Gastroesophageal sphincter (tissue), 4 donors: ENCODE data around the gene CBY3. TPM values are rescaled to one million over a fixed set of nuclear protein-coding genes. Genes with fewer than 3 reads are reported as not detected.
"Not testable (repeated sequence)": the region's sequence is repeated elsewhere in the genome, so short reads cannot be mapped to it uniquely, and the experiment has no call there.

Experiments used
- ATAC-seq: fragments of 150-250 bp; one replicate; pipeline ENCODE4 v1.9.1; 2016; ENCODE audit warnings: mild to moderate bottlenecking, moderate library complexity
- H3K27ac ChIP-seq, 4 donors: fragments of 200-600 bp; sonication (generic) in 3 of 4; 1 replicate in 3 of 4; 2 replicates in 1 of 4; pipeline ENCODE4 v1.5.1; 2016 to 2019
- H3K27me3 ChIP-seq: fragments of 200-600 bp; sonication (generic); one replicate; pipeline ENCODE4 v1.5.1; 2019
- H3K36me3 ChIP-seq, 2 donors: fragments of 200-600 bp; sonication (generic); one replicate each; pipeline ENCODE4 v1.5.1; 2019; ENCODE audit warnings: control low read depth in 1 of 2
- H3K4me1 ChIP-seq, 3 donors: fragments of 200-600 bp; sonication (generic); 1 replicate in 2 of 3; 2 replicates in 1 of 3; pipeline ENCODE4 v1.5.1; 2016 to 2019; ENCODE audit warnings: control low read depth in 2 of 3
- H3K4me3 ChIP-seq, 2 donors: fragments of 200-600 bp; sonication (generic); one replicate each; pipeline ENCODE4 v1.5.1; 2019; ENCODE audit warnings: mild to moderate bottlenecking in 1 of 2, moderate library complexity in 1 of 2
- H3K9me3 ChIP-seq, 3 donors: fragments of 200-600 bp; sonication (generic); one replicate each; pipeline ENCODE4 v1.5.1; 2017 to 2019; ENCODE audit warnings: control low read depth in 2 of 3
- EP300 ChIP-seq: sonication (generic); formaldehyde crosslinking; IDR thresholded peaks from one replicate; pipeline ENCODE4 v1.6.1; 2017; ENCODE audit warnings: antibody characterized with exemption, mild to moderate bottlenecking
- WGBS, 2 donors: methylation state at CpG; one replicate each; pipeline ENCODE4 v1.1.5; 2018; ENCODE audit warnings: low coverage in 1 of 2; 5-methylcytosine and 5-hydroxymethylcytosine counted together
- total RNA-seq, 4 donors: library from RNA; depleted of rRNA; stranded (reverse); fragments of >200 nt; gene quantifications; one replicate each; pipeline ENCODE4 v1.1.0, GENCODE V29; 2016
- TF ChIP-seq, protein P1 (sequence below), 4 experiments: fragments of 200-600 bp in 2 of 4; fragments of 450-650 bp in 2 of 4; sonication (generic) in 1 of 4; IDR thresholded peaks; one replicate each; pipeline ENCODE4 v1.5.1; 2017 to 2019; ENCODE audit warnings: antibody characterized with exemption in 4 of 4, mild to moderate bottlenecking in 2 of 4, moderate library complexity in 2 of 4

Gene CBY3
- total RNA-seq, 4 donors from 2014 or later = not detected

DNA sequence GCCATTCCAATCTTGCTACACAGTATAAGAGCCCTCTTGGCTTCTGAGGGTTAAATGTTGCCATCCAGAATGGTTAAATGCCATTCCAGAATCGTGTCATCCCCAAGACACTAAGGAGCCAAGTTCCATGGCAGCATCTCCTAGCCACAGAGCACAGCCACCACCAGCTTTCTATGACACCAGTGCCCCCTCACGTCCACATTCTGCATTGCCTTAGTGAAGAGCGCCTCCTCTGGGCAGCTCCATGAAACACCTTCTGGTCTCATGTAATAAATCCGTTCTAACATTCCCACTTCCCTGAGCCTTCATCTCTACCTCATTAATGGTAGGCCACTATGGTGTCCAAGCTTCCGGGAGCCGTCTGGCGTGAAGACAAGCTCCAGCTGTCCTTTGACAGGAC, 12.4 kb downstream of the CBY3 start:
- ATAC-seq = peak; percentile 36
- Histone ChIP-seq H3K27me3 (no peaks in the 10 kb centered on the region), H3K27ac (no peak overlapping the region), H3K9me3 (no peaks in the 10 kb centered on the region), H3K4me3 (no peak overlapping the region), H3K4me1 (no peaks in the 10 kb centered on the region), H3K36me3 (peaks cover 0 to 31% of the 10 kb centered on the region in 2 donors)
- 31 to 36% methylated on average over 6 to 7 of the region's 7 CpGs for WGBS, 2 donors
- no peak for TF ChIP-seq EP300
- TF ChIP-seq, protein P1, sequence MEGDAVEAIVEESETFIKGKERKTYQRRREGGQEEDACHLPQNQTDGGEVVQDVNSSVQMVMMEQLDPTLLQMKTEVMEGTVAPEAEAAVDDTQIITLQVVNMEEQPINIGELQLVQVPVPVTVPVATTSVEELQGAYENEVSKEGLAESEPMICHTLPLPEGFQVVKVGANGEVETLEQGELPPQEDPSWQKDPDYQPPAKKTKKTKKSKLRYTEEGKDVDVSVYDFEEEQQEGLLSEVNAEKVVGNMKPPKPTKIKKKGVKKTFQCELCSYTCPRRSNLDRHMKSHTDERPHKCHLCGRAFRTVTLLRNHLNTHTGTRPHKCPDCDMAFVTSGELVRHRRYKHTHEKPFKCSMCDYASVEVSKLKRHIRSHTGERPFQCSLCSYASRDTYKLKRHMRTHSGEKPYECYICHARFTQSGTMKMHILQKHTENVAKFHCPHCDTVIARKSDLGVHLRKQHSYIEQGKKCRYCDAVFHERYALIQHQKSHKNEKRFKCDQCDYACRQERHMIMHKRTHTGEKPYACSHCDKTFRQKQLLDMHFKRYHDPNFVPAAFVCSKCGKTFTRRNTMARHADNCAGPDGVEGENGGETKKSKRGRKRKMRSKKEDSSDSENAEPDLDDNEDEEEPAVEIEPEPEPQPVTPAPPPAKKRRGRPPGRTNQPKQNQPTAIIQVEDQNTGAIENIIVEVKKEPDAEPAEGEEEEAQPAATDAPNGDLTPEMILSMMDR (IDR thresholded peaks at IDR 0.05) = peak in 3 of 4 experiments; percentile 31 to 60 (median 37)

DNA sequence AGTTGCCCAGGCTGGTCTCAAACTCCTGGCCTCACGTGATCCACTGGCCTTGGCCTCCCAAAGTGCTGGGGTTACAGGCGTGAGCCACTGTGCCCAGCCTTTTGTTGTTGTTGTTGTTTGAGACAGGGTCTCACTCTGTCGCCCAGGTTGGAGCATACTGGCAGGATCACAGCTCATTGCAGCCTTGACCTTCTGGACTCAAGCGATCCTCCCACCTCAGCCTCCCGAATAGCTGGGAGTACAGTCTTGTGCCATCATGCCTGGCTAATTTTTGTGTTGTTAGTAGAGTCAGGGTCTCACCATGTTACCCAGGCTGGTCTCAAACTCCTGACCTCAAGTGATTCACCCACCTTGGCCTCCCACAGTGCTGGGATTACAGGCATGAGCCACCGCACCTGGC, 19.2 kb downstream of the CBY3 start:
- WGBS, 2 donors = 85 to 100% methylated on average over 2 to 3 of the region's 6 CpGs
- H3K4me3 ChIP-seq, H3K27ac ChIP-seq, ATAC-seq, H3K27me3 ChIP-seq, H3K9me3 ChIP-seq: not testable (repeated sequence)
- Histone ChIP-seq H3K4me1 (peaks cover 0 to 10% (median 4%) of the 10 kb centered on the region in 3 donors), H3K36me3 (peaks cover 0 to 32% of the 10 kb centered on the region in 2 donors)

DNA sequence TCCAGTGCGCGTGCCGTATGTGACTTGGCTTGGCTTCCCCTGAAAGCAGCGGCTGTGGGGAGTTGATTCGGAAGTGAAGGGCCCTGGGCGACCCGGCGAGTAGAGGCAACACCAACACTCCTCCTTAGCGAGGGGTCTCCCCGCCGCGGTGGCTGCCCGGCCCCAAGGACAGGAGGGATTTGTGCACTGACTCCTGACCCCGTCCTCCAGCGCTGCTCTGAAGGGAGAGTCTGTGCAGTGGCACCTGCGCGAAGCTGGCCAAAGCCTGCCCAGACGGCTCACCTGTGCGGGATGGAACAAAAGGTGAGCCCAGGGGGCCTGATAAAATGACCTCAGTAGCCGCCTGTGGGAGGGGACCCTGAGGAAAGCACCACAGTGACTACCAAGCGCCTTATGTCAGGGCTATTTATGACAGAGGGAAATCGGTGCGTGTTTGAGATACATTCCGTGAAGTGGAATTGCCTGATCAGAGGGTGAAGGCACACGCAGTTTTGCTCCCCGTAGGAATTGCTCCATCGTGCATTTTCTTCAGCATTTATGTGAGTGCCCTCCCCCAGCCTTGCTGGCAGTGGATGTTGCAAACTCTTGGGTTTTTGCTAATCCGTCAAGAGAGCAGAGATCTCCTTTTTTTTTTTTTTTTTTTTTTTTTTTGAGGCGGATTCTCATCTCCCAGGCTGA, 22.5 kb downstream of the CBY3 start:
- H3K27ac ChIP-seq = peak overlapping the region in 3 of 4 donors; percentile 74 to 76 (median 74)

DNA sequence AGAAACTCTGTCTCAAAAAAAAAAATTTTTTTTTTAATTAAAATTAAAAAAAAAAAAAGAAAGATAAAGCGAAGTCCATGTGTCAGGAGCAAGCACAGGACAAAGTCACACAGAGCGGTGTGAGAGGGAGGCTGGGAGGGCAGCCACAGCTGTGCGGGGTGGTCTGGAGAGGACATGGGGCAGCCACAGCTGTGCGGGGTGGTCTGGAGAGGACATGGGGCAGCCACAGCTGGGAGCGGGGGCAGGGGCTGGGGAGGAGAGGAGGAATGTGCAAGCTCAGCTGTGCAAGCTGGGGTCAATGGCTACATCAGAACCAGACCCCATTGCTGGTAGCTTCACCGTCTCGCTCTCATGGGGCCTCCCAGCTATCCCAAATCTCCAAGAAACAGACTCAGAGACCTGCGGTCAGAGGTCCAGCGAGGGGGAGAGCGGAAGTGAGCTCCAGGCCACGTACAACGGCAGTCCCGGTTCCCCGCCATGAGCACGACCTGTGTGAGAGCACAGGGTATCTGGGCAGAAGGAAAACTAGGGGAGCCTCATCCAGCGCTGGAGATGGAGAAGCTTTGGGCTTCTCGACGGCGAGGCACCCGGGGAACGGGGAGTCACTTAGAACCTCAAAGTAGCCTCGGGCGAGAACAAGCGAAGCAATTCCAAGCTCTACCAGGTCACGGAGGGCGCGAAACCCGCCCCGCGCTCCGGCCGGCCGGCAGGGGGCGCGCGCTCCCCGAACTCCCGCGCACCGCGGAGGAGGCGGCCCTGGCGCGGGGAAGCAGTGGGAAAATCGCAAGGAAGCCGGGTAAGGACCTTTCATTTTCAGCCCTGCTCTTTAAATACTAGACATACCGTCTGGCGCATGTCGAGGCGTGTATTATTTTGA, 23.3 kb downstream of the CBY3 start:
- H3K36me3 ChIP-seq, H3K9me3 ChIP-seq, H3K27me3 ChIP-seq, H3K4me3 ChIP-seq: not testable (repeated sequence)
- H3K27ac ChIP-seq = peak overlapping the region in 1 of 4 donors; percentile 66
- peak; percentile 92 for ATAC-seq
- no CpG with 5 or more reads among the region's 50 CpGs for WGBS, 2 donors
- H3K4me1 ChIP-seq = peaks cover 0 to 10% (median 4%) of the 10 kb centered on the region in 3 donors

More for the DNA sequence above, 22.5 kb downstream of the CBY3 start:
- H3K27me3 ChIP-seq, H3K9me3 ChIP-seq, H3K36me3 ChIP-seq: not testable (repeated sequence)
- ATAC-seq = peak; percentile 16
- TF ChIP-seq, protein P1 (IDR thresholded peaks at IDR 0.05) = peak in 1 of 4 experiments; percentile 5
- 0 to 1% methylated on average over 1 to 9 of the region's 29 CpGs for WGBS, 2 donors
- H3K4me3 ChIP-seq = peak overlapping the region; percentile 54 to 76
- H3K4me1 ChIP-seq = peaks cover 0 to 10% (median 4%) of the 10 kb centered on the region in 3 donors

DNA sequence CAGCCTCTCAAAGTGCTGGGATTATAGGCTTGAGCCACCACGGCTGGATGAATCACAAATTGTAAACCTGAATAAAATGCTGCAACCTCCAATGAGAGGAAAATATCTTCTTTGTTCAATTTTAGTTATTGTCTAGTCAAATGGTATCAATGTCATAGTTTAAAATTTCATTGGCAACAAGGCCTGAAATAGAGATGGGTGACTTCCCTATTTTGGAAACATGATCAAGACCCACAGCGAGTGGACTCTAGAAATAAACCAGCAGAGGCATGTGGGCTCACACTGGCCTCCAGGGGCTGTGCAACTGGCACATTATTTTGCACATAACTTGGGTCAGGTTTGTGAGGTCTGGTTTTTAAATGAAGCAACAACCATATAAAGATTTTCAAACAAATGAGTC, 27.7 kb downstream of the CBY3 start:
- not testable (repeated sequence) for H3K4me3 ChIP-seq, ATAC-seq, H3K27ac ChIP-seq, H3K27me3 ChIP-seq, H3K4me1 ChIP-seq, H3K9me3 ChIP-seq, H3K36me3 ChIP-seq
- 76 to 86% methylated on average over 2 of the region's 2 CpGs for WGBS, 2 donors

DNA sequence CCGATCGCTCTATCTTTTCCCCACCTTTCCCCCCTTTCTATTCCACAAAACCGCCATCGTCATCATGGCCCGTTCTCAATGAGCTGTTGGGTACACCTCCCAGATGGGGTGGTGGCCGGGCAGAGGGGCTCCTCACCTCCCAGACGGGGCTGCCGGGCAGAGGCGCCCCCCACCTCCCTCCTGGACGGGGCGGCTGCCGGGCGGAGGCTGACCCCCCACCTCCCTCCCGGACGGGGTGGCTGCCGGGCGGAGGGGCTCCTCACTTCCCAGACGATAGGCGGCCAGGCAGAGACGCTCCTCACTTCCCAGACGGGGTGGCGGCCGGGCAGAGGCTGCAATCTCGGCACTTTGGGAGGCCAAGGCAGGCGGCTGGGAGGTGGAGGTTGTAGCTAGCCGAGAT, 30.6 kb downstream of the CBY3 start:
- H3K27me3 ChIP-seq, H3K4me3 ChIP-seq, ATAC-seq, H3K4me1 ChIP-seq, H3K9me3 ChIP-seq, H3K36me3 ChIP-seq, H3K27ac ChIP-seq: not testable (repeated sequence)
- 80 to 85% methylated on average over 1 to 2 of the region's 26 CpGs for WGBS, 2 donors

DNA sequence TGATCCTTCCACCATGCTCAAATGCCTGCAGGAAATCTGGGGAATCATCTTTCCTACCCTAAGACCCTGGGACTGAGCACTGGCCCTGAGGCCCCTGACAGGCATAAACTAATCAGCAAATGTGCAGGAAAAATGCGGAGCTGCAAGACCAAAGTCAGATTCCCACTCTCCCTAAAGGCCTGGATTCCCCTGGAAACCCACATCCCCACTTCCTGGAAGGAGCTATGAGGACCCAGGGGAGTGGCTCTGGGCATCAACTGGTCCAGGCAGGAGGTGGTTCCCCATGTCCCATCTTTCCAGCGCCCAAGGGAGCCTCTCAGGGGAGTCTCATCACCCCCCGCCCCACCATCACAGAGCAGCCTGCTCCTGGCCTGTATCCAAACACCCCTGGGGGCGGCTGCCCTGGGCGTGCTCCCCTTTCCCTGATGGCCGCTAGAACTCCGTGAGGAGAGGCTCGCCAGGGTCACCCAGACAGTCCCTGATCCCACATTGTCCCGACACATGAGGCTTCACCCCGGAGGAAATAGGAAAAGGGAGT, 31.6 kb downstream of the CBY3 start:
- H3K4me3 ChIP-seq, H3K9me3 ChIP-seq, H3K4me1 ChIP-seq, ATAC-seq, H3K27ac ChIP-seq, H3K36me3 ChIP-seq, H3K27me3 ChIP-seq: not testable (repeated sequence)
- 63% methylated on average over 3 of the region's 10 CpGs; no CpG with 5 or more reads in 1 of the 2 donors for WGBS, 2 donors
